ENCODE results near the gene SOX15.

GRCh38 chr17:7615265-7615747, 25.4 kb upstream of the SOX15 start:
- TF ChIP-seq CTCF (IDR thresholded peaks at IDR 0.05) (no peak), POLR2A (IDR thresholded peaks at IDR 0.05) (no peak)

Measured in lower leg skin (tissue), 3 donors.